HG03520 (cell line): ENCODE results near the gene GRIN2C.

ENCODE experiments used
- ATAC-seq: cut with Tn5 transposase; IDR thresholded peaks from one replicate; pipeline ENCODE4 v1.9.1; 2021; ENCODE audit warnings: mild to moderate bottlenecking, moderate library complexity; ENCODE audit not compliant: unreplicated experiment

The GRIN2C gene

GRCh38 chr17:74864866-74865395 lies 5.2 kb upstream of the GRIN2C start:
- no peak for ATAC-seq

GRCh38 chr17:74864297-74864865 lies 4.7 kb upstream of the GRIN2C start:
- ATAC-seq = no peak

GRCh38 chr17:74863420-74864296 lies 4.0 kb upstream of the GRIN2C start:
- ATAC-seq = no peak

- no peak for ATAC-seq
Measured at GRCh38 chr17:74862919-74863318, 3.2 kb upstream of the GRIN2C start.

GRCh38 chr17:74862108-74862901 lies 2.6 kb upstream of the GRIN2C start:
- no peak for ATAC-seq

- no peak for ATAC-seq
Measured at GRCh38 chr17:74861662-74862107, 2.0 kb upstream of the GRIN2C start.

GRCh38 chr17:74860872-74861661 lies 1.4 kb upstream of the GRIN2C start:
- ATAC-seq = no peak

- ATAC-seq = no peak
Measured at GRCh38 chr17:74860229-74860871, 665 bp upstream of the GRIN2C start.

GRCh38 chr17:74858672-74859458 lies 820 bp downstream of the GRIN2C start:
- ATAC-seq = no peak

- ATAC-seq = no peak
Measured at GRCh38 chr17:74857191-74857590, 2.5 kb downstream of the GRIN2C start.

- no peak for ATAC-seq
Measured at GRCh38 chr17:74856112-74856511, 3.6 kb downstream of the GRIN2C start.

GRCh38 chr17:74855323-74855722 lies 4.4 kb downstream of the GRIN2C start:
- no peak for ATAC-seq

GRCh38 chr17:74854792-74855191 lies 4.9 kb downstream of the GRIN2C start:
- no peak for ATAC-seq

- no peak for ATAC-seq
Measured at GRCh38 chr17:74853669-74854068, 6.0 kb downstream of the GRIN2C start.

- no peak for ATAC-seq
Measured at GRCh38 chr17:74853048-74853397, 6.7 kb downstream of the GRIN2C start.

- no peak for ATAC-seq
Measured at GRCh38 chr17:74852237-74853047, 7.2 kb downstream of the GRIN2C start.

- no peak for ATAC-seq
Measured at GRCh38 chr17:74851612-74852236, 8.0 kb downstream of the GRIN2C start.

GRCh38 chr17:74850914-74851313 lies 8.8 kb downstream of the GRIN2C start:
- ATAC-seq = no peak
